NCI-H345 treated with DMSO at 0.1 percent for 48 hours (cell line): Measurements from ENCODE around the gene GRIK2.

Experiments
- DNase-seq: peaks from one replicate; lab custom pipeline; 2025; ENCODE audit not compliant: unreplicated experiment; lab: John Stamatoyannopoulos, UW

Gene GRIK2

GRCh38 chr6:101777646-101778045, 384.1 kb downstream of the GRIK2 start:
- DNase-seq: peak; percentile 53

GRCh38 chr6:101779051-101779844, 385.7 kb downstream of the GRIK2 start:
- DNase-seq: no peak

DNA sequence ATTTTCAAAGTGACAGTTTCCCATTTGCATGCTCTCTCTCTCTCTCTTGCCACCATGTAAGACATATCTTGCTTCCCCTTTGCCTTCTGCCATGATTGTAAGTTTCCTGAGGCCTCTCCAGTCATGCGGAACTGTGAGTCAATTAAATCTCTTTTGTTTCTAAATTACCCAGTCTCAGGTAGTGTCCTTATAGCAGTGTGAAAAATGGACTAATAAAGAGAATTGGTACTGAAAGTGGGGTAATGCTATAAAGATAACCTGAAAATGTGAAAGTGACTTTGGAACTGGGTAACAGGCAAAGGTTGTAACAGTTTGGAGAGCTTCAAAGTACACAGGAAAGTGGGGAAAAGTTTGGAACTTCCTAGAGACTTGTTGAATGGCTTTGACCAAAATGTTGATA, 389.8 kb downstream of the GRIK2 start:
- no peak for DNase-seq

GRCh38 chr6:101784094-101784493, 390.6 kb downstream of the GRIK2 start:
- DNase-seq: no peak

DNA sequence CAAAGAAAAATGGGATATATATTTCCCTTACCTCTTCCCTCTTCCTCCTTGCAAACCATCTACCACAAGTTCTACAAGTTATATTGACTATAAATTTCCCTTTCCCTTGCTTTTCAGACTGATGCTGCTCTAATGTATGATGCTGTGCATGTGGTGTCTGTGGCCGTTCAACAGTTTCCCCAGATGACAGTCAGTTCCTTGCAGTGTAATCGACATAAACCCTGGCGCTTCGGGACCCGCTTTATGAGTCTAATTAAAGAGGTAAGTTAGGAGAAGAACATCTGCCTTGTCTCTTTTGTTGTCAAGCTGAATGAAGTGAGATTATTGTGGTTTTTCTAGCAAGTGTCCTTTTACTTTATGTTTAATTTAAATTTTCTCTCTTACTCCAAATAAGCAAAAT, 406.0 kb downstream of the GRIK2 start:
- DNase-seq: peak; percentile 43

GRCh38 chr6:101800598-101800997, 407.1 kb downstream of the GRIK2 start:
- DNase-seq: peak; percentile 34

- no peak for DNase-seq
Observed at GRCh38 chr6:101803136-101803535, 409.6 kb downstream of the GRIK2 start.

DNA sequence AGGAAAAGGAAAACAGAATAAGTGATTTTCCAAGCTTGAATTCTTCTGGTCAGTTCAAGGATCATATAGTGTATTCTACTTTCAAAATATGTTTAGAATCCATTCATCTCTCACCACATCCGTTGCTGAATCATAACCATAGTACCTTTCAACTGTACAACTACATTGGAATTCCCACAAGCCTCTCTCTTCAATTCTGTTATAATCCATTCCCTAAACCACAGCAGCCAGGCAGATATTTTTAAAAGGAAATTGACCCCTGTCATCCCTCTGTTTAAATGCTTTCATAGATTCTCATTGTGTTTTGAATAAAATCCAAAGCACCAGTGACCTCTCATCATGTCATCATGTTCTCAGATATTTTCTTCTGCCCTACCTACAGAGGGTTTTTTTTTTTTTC, 412.7 kb downstream of the GRIK2 start:
- no peak for DNase-seq

DNA sequence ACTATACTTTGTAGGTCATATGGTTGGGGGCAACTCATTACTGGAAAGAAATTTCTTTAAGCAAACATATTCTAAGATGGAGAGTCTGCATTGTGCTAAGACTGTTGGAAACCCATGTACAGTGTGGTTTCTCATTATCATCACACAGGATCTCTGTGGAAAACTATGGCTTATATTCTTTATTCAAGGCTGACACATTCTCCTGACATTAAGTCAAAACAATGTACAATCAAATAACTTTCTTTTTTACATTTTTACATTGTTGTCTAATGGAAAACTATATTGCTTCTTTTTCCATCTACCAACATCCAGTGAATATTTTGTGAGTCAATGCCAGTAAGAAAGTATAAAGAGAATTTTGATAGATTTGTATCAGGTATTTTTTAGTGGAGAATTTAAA, 417.6 kb downstream of the GRIK2 start:
- DNase-seq: no peak

DNA sequence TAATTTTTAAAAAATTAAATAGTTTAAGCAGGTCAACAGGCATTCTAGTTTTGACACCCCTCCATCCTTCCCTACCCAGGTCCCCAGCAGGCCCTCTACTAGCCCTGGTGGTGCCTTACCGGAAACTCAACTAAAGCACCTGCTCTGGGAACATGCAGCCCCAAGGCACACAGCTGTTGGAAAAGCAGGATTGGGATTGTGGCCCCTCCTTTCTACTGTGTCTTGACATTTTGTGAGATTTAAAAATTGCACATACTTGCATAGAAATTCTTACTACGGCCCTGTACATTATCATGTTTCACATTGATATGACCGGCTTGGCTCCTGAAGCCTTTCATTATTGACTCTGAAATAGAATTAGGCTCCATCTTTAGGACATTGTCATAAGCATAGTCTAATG, 423.2 kb downstream of the GRIK2 start:
- DNase-seq: no peak

DNA sequence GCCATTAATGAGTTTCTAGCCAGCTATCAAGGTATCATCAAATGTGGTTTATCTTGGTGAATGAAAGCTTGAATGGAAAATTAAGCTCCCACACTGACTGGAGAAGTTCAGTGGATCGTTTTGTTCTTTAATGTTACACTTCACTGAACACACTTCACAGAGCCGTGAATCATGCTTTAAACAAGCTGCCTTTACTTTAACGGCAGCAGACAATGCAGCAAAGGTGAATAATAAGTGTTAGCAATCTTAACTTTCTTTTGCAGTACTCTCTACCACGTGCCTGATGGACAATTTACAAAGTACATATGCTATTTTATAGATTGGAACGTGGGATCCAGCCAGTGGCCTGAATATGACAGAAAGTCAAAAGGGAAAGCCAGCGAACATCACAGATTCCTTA, 424.5 kb downstream of the GRIK2 start:
- no peak for DNase-seq

GRCh38 chr6:101824551-101825345, 431.2 kb downstream of the GRIK2 start:
- no peak for DNase-seq

- no peak for DNase-seq
Observed at GRCh38 chr6:101826269-101826668, 432.8 kb downstream of the GRIK2 start.

DNA sequence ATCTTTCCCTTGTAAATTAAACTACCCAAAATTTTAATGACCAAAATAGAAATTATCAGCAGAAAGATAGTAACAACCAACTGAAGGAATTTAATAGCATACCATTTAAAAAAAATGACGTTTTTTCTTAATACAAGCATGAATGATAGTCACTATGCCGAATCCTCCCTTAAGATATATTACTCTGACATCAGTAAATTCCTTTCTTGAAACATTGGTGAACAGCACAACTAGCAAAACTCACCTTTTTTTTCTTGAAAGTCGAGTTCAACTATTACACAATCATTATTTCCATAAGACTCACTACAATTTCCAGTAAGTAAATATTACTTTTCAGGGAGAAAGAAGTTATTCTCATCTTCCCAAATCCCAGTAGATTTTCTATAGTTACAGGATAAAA, 433.2 kb downstream of the GRIK2 start:
- no peak for DNase-seq

- no peak for DNase-seq
Observed at GRCh38 chr6:101830501-101831031, 437.1 kb downstream of the GRIK2 start.

GRCh38 chr6:101832371-101832770, 438.9 kb downstream of the GRIK2 start:
- DNase-seq: no peak

- no peak for DNase-seq
Observed at GRCh38 chr6:101840100-101840499, 446.6 kb downstream of the GRIK2 start.

DNA sequence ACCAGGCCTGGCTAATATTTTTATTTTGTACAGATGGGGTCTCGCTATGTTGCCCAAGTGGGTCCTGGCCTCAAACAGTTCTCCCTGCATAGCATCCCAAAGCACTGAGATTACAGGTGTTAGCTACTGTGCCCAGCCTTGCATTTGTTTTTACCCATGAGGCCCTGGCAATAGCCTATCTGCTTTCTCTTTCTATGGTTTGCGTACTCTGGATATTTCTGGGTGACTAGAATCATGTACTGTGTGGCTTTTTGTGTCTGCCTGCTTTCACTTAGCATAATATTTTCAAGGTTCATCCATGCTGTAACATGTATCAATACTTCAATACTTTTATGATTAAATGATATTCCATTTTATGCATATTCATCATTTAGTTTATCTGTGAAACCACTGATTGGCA, 451.7 kb downstream of the GRIK2 start:
- DNase-seq: no peak

DNA sequence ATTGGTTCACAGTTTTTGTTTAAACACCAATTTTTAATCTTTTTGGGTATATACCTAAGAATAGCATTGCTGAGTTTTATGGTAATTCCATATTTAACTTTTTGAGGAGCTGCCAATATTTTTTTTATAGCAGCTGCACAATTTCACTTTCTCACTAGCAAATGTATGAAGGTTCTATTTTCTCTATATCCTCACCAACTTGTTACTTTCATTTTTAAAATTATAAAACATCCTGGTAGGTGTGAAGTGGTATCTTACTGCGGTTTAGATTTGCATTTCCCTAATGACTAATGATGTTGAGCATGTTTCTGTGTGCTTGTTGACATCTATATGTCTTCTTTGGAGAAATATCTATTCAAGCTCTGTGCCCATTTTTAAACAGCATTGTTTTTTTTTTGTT, 452.1 kb downstream of the GRIK2 start:
- DNase-seq: no peak

DNA sequence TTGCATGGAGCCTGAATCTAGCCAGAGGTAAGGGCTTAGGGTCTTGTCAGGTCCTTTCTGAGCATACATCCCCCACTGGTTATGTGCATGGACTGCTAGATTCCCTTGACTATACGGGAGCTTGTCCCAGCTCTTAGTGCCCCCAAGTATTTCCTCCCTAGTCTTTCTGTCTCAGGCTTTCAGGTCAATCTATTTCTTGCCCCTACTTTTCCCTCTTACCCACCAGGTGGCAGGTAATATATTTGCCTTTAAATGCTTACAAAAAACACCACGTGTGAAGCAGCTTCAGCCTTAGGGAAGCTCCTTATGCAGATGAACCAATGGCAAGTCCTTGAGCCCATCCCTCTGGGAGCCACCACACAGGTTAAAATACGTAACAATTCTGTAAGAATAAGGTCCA, 454.2 kb downstream of the GRIK2 start:
- no peak for DNase-seq

GRCh38 chr6:101851911-101852310, 458.4 kb downstream of the GRIK2 start:
- no peak for DNase-seq
